ENCODE results near the gene SH3BP1. TPM values are rescaled to one million over a fixed set of nuclear protein-coding genes. Genes with fewer than 3 reads are reported as not detected.
"Not testable (repeated sequence)": the region's sequence is repeated elsewhere in the genome, so short reads cannot be mapped to it uniquely, and the experiment has no call there.

SH3BP1 gene, protein sequence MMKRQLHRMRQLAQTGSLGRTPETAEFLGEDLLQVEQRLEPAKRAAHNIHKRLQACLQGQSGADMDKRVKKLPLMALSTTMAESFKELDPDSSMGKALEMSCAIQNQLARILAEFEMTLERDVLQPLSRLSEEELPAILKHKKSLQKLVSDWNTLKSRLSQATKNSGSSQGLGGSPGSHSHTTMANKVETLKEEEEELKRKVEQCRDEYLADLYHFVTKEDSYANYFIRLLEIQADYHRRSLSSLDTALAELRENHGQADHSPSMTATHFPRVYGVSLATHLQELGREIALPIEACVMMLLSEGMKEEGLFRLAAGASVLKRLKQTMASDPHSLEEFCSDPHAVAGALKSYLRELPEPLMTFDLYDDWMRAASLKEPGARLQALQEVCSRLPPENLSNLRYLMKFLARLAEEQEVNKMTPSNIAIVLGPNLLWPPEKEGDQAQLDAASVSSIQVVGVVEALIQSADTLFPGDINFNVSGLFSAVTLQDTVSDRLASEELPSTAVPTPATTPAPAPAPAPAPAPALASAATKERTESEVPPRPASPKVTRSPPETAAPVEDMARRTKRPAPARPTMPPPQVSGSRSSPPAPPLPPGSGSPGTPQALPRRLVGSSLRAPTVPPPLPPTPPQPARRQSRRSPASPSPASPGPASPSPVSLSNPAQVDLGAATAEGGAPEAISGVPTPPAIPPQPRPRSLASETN
- 10 to 100 TPM in 1 of 8 experiments, 1 to 10 TPM in 6, under 1 TPM in 1; 0.87 to 17.3 (median 3.3) TPM for total RNA-seq

DNA sequence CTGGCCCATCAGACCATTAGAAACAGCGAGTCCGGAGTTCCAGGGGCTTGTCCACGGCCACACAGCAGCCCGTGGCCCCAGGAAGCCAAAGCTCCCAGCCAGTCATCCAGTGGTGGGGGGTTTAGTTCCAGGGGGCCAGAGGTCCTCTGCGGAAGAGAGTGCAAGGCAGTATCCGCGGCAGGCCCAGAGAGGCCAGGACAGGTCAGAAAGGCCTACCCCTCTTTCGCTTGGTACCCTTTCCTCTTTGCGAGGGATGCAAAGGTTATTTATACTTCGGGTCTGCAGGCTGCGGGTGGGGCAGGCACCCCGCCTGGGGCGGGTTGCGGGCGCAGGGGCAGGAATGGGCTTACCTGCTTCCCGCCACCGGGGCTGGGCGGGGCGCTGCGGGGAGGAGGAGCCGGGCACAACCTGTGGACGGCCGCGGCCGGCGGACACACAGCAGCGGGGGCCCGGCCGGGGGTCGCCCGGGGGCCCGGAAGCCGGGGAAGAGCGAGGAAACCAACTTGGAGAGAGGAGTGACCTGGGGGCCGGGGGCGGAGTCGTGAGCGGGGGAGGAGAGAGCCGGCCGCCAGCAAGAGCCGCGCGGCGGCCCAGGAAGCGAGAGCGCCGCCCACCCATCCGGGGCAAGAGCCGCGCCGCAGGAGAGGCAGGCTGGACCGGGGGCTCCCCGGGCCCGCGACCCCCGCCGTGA lies at the start of gene SH3BP1:
Gene SH3BP1 (plus strand): TSS at position 600 of the 691 bp plus-strand sequence. CDS start 119 bp downstream, outside the sequence.
- WGBS, 10 experiments = 64 to 100% (median 100%) methylated on average over 1 to 4 of the region's 57 CpGs; no CpG with 5 or more reads in 7 of the 10 experiments
- peaks cover 23 to 50% of the 10 kb centered on the region in 2 donors for H3K4me1 ChIP-seq (replicated peaks in 1 of 2)
- in situ Hi-C loops (cut with MboI; ENCODE audit: low pct_unique_long_range_greater_than_20kb in 2 of 9, low sequenced_read_pairs in 9 of 9, unreplicated experiment in 9 of 9) = no loop called here
- peak; percentile 7 to 70 (median 52) for ATAC-seq (replicated peaks in 6 of 8)
- peak within 1 kb of the TSS in 1 of 2 donors; percentile 48 for H3K27ac ChIP-seq
- H3K4me3 ChIP-seq = peak within 1 kb of the TSS; percentile 20 to 35 (median 31)

DNA sequence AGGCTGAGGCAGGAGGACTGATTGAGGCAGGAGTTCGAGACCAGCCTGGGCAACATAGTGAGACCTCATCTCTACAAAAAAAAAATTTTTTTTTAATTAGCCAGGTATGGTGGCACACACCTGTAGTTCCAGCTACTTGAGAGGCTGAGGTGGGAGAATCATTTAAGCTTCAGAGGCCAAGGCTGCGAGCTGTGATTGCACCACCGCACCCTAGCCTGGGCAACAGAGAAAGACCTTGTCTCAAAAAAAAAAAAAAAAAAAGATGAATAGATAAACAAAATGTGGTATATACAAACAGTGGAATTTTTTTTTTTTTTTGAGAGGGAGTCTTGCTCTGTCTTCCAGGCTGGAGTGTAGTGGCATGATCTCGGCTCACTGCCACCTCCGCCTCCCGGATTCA lies 48.4 kb upstream of the SH3BP1 start:
- in situ Hi-C loops (cut with MboI; ENCODE audit: low pct_unique_long_range_greater_than_20kb in 2 of 9, low sequenced_read_pairs in 9 of 9, unreplicated experiment in 9 of 9) = loop anchor here in 1 of 9 experiments (10.0 kb wide), 1 partner anchor 56 kb away; no protein-coding TSS in a partner anchor
- not testable (repeated sequence) for H3K4me3 ChIP-seq; H3K27ac ChIP-seq; H3K4me1 ChIP-seq (replicated peaks in 1 of 2); ATAC-seq (replicated peaks in 6 of 8)
- WGBS, 10 experiments = 90 to 100% (median 100%) methylated on average over 1 to 4 of the region's 6 CpGs; no CpG with 5 or more reads in 3 of the 10 experiments

DNA sequence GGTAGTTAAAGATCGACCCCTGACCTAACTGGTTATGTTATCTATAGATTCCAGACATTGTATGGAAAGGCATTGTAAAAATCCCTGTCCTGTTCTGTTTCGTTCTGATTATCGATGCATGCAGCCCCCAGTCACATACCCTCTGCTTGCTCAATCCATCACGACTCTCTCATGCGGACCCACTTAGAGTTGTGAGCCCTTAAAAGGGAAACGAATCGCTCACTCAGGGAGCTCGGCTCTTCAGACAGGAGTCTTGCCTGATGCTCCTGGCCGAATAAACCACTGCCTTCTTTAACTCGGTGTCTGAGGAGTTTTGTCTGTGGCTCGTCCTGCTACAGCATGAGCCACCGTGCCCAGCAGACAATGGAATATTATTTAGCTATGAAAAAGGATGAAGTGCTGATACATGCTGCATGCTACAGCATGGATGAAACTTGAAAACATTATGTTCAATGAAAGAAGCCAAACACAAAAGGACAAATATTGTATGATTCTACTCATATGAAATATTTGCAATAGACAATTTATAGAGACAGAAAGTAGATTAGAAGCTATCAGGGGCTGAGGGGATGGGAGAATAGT lies 47.6 kb upstream of the SH3BP1 start:
- H3K27ac ChIP-seq = no peak overlapping the region
- H3K4me3 ChIP-seq = peak overlapping the region in 4 of 5 donors; percentile 4 to 32 (median 18)
- no peak for ATAC-seq (replicated peaks in 6 of 8)
- no peaks in the 10 kb centered on the region for H3K4me1 ChIP-seq (replicated peaks in 1 of 2)
- 64 to 97% (median 83%) methylated on average over 1 to 10 of the region's 12 CpGs; no CpG with 5 or more reads in 1 of the 10 experiments for WGBS, 10 experiments
- in situ Hi-C loops (cut with MboI; ENCODE audit: low pct_unique_long_range_greater_than_20kb in 2 of 9, low sequenced_read_pairs in 9 of 9, unreplicated experiment in 9 of 9) = loop anchor here in 1 of 9 experiments (10.0 kb wide), 1 partner anchor 57 kb away; no protein-coding TSS in a partner anchor

DNA sequence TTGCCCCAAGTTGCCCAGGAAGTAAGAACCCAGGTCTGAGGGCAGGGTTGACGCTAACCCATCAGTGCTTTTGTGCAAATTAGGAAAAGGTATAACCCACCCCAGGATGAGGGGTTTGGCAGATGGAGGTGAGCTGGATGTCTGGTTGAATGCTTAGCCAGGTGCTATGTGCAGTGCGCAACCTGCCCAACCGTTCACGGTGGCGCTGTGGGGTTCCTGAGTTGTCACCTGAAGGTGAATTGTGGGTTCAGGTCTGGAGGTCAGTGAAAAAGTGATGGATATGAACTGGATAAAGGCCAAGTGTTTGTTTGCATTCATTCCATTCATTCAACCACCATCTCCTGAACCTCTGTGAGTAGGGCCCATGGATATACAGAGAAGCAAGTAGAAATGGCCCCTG lies 45.2 kb upstream of the SH3BP1 start:
- no peak for ATAC-seq (replicated peaks in 6 of 8)
- WGBS, 10 experiments = 80 to 100% (median 100%) methylated on average over 1 to 4 of the region's 5 CpGs; no CpG with 5 or more reads in 3 of the 10 experiments
- Histone ChIP-seq H3K27ac (no peak overlapping the region), H3K4me3 (no peak overlapping the region), H3K4me1 (replicated peaks in 1 of 2) (no peaks in the 10 kb centered on the region)
- in situ Hi-C loops (cut with MboI; ENCODE audit: low pct_unique_long_range_greater_than_20kb in 2 of 9, low sequenced_read_pairs in 9 of 9, unreplicated experiment in 9 of 9) = loop anchor here in 1 of 9 experiments (10.0 kb wide), 1 partner anchor 59 kb away; no protein-coding TSS in a partner anchor

DNA sequence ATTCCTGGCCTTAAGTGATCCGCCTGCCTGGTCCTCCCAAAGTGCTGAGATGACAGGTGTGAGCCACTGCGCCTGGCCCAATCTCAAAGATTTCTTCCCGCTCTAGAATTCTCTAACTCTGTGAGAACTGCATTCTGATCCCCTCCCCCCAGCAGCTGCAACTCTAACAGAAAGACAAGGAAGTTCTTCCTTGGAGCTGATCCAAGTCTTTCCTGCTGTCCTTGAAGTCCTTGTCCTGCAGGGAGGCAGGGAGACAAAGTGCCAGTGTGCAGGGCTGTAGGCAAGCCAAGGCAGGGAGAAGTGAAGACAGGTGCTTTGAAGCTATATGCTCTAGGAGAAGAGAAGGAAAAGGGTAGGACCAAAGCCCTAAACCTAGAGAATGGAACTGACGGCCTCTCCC lies 40.3 kb upstream of the SH3BP1 start:
- in situ Hi-C loops (cut with MboI; ENCODE audit: low pct_unique_long_range_greater_than_20kb in 2 of 9, low sequenced_read_pairs in 9 of 9, unreplicated experiment in 9 of 9) = loop anchor here in 1 of 9 experiments (10.0 kb wide), 1 partner anchor 64 kb away; no protein-coding TSS in a partner anchor

DNA sequence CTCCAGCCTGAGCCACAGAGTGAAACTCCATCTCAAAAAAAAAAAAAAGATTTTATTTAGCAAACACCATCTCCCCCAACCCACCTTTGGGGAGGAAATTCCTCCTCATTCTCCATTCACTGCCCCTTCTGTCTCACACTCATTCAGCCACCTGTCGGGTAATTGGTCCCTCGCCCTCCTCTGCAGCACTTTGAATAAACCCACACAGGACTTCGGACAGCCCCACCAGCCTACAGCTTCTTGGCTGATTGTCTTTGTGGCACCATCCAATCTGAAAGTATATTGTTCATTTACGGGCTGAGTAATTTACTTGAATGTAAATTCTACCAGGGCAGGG lies 38.3 kb upstream of the SH3BP1 start:
- ATAC-seq (replicated peaks in 6 of 8) = peak in 3 of 8 experiments; percentile 5 to 21 (median 12)
- Histone ChIP-seq H3K4me3 (no peak overlapping the region), H3K27ac (no peak overlapping the region), H3K4me1 (replicated peaks in 1 of 2) (peaks cover 0 to 5% of the 10 kb centered on the region in 2 donors)
- 0 to 60% (median 24%) methylated on average over 1 to 3 of the region's 4 CpGs; no CpG with 5 or more reads in 2 of the 10 experiments for WGBS, 10 experiments
- in situ Hi-C loops (cut with MboI; ENCODE audit: low pct_unique_long_range_greater_than_20kb in 2 of 9, low sequenced_read_pairs in 9 of 9, unreplicated experiment in 9 of 9) = no loop called here

More for the DNA sequence above, 40.3 kb upstream of the SH3BP1 start:
- no peak overlapping the region for H3K4me3 ChIP-seq
- H3K4me1 ChIP-seq (replicated peaks in 1 of 2) = peaks cover 0 to 5% of the 10 kb centered on the region in 2 donors
- no peak for ATAC-seq (replicated peaks in 6 of 8)
- no peak overlapping the region for H3K27ac ChIP-seq
- WGBS, 10 experiments = 56 to 100% (median 75%) methylated on average over 1 to 3 of the region's 4 CpGs; no CpG with 5 or more reads in 2 of the 10 experiments

DNA sequence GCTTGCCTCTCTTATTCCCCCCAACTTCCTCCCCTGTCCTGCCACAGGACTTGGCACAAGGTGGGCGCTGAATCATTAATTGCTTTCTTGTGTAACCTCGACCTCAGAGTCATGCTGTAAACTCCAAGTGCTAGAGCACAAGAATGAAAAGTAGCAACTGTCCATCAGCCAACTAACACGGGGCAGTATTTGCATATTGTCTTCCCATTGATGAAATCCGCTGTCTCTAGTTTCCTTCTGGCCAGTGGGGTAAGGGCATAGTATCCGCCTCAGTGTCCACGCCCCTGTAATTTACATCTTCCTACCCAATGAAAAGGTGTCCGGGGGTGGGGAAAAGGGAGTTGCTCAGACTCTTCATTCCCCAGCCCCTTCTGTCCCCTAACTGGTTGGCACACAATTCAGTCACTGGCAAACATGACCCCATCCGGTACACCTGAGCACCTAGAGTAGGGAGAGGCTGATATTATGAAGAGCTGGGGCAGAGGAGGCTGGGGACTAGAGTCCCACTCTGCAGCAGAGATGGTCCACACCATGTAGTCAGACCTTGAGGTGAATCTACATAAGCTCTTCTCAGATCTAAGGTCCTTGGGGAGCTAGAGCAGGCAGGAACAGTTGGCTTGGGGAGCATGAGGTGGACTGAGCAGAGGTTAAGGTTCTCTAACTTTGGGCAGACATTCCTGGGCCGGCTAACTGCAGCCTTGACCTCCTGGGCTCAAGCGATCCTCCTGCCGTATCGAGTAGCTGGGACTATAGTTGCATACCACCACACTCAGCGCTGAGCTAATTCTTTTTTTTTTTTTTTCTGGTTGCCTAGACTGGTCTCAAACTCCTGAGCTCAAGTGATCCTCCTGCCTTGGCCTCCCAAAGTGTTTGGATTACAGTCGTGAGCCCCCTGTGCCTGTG lies 37.7 kb upstream of the SH3BP1 start:
- Histone ChIP-seq H3K4me1 (replicated peaks in 1 of 2) (peaks cover 0 to 5% of the 10 kb centered on the region in 2 donors), H3K4me3 (no peak overlapping the region), H3K27ac (no peak overlapping the region)
- 0 to 73% (median 52%) methylated on average over 2 to 11 of the region's 14 CpGs for WGBS, 10 experiments
- in situ Hi-C loops (cut with MboI; ENCODE audit: low pct_unique_long_range_greater_than_20kb in 2 of 9, low sequenced_read_pairs in 9 of 9, unreplicated experiment in 9 of 9) = no loop called here
- peak; percentile 63 to 100 (median 72) for ATAC-seq (replicated peaks in 6 of 8)

DNA sequence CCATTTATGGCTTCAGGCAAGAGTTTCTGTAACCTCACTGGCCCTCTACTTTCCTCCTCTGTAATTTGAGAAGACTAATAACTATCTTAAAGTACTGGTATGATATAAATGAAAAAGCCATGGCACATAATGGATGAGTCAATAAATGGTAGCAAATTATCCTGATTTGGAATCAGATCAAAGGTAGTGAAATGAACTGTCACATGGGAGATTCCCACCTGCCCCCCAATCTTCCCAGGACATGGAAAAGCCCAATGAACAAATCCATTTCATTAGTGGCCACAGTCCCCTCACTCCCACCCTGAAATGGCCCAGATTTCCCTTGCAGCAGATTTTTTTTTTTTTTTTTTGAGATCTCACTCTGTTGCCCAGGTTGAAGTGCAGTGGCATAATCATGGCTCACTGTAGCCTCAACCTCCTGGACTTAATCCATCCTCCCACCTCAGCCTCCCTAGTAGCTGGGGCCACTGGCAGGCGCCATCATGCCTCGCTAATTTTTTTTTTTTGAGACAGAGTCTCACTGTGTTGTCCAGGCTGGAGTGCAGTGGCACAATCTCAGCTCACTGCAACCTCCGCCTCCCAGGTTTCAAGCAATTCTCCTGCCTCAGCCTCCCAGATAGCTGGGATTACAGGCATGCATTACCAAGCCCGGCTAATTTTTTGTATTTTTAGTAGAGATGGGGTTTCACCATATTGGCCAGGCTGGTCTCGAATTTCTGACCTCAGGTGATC lies 36.8 kb upstream of the SH3BP1 start:
- ATAC-seq (replicated peaks in 6 of 8); in situ Hi-C loops (cut with MboI; ENCODE audit: low pct_unique_long_range_greater_than_20kb in 2 of 9, low sequenced_read_pairs in 9 of 9, unreplicated experiment in 9 of 9); H3K27ac ChIP-seq; H3K4me3 ChIP-seq: not testable (repeated sequence)
- peaks cover 3 to 15% of the 10 kb centered on the region in 2 donors for H3K4me1 ChIP-seq (replicated peaks in 1 of 2)
- 50 to 89% (median 68%) methylated on average over 1 to 5 of the region's 5 CpGs; no CpG with 5 or more reads in 3 of the 10 experiments for WGBS, 10 experiments

DNA sequence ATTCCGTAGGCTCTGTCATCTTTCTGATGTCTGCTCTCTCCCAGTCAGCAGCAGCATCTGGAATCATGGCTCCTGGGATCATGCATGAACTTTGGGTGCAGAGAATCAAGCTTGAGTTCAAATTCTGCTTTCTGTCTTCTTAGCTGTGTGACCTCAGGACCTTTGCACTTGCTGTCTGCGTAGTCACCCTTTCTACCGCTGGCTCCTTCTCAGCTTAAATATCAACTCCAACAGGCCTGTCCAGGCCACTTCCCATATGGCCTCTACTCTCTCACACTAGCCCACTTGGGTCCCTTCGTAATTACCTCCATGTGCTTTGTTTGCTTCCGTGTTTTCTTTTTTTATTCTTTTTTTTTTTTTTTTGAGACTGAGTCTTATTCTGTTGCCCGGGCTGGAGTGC lies 35.4 kb upstream of the SH3BP1 start:
- Histone ChIP-seq H3K4me1 (replicated peaks in 1 of 2) (peaks cover 3 to 15% of the 10 kb centered on the region in 2 donors), H3K27ac (no peak overlapping the region), H3K4me3 (no peak overlapping the region)
- no peak for ATAC-seq (replicated peaks in 6 of 8)
- 43 to 100% (median 86%) methylated on average over 1 to 6 of the region's 6 CpGs; no CpG with 5 or more reads in 1 of the 10 experiments for WGBS, 10 experiments
- in situ Hi-C loops (cut with MboI; ENCODE audit: low pct_unique_long_range_greater_than_20kb in 2 of 9, low sequenced_read_pairs in 9 of 9, unreplicated experiment in 9 of 9) = no loop called here

DNA sequence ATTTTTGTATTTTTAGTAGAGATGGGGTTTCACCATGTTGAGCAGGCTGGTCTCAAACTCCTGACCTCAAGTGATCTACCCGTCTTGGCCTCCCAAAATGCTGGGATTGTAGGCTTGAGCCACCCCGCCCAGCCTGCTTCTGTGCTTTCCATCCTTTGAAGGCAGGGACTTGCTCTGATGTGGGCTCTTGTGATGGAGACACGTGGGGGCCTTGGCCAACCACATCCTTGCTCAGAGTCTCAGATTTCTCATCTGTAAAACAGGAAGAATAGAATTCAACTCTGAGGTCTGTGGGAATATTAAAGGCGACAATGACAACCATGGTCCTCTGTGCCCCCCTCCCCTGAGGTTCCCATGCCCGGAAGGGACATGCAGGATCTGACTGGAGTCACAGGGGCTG lies 34.6 kb upstream of the SH3BP1 start:
- in situ Hi-C loops (cut with MboI; ENCODE audit: low pct_unique_long_range_greater_than_20kb in 2 of 9, low sequenced_read_pairs in 9 of 9, unreplicated experiment in 9 of 9) = no loop called here
- 20 to 80% (median 39%) methylated on average over 1 to 5 of the region's 5 CpGs; no CpG with 5 or more reads in 3 of the 10 experiments for WGBS, 10 experiments
- peaks cover 6 to 18% of the 10 kb centered on the region in 2 donors for H3K4me1 ChIP-seq (replicated peaks in 1 of 2)
- H3K4me3 ChIP-seq = no peak overlapping the region
- ATAC-seq (replicated peaks in 6 of 8) = no peak
- H3K27ac ChIP-seq = no peak overlapping the region

All from motor neuron (in vitro differentiated cells).